Measurements from ENCODE around the gene CD99L2.

DNA sequence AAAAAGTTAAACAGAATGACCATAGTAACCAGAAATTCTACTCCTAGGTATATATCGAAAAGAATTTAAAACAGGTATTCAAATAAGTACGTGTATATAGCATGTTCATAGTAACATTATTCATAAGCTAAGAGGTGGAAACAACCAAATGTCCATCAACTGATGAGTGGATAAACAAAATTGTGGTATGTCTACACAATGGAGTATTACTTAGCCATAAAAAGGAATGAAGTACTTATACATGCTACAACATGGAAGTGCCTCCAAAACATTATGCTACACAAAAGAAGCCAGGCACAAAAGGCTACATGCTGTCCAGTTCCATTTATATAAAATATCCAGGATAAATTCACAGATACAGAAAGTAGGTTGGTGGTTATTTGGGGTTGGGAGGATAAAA is 76.5 kb downstream of the CD99L2 start:
- TF ChIP-seq, protein P1, sequence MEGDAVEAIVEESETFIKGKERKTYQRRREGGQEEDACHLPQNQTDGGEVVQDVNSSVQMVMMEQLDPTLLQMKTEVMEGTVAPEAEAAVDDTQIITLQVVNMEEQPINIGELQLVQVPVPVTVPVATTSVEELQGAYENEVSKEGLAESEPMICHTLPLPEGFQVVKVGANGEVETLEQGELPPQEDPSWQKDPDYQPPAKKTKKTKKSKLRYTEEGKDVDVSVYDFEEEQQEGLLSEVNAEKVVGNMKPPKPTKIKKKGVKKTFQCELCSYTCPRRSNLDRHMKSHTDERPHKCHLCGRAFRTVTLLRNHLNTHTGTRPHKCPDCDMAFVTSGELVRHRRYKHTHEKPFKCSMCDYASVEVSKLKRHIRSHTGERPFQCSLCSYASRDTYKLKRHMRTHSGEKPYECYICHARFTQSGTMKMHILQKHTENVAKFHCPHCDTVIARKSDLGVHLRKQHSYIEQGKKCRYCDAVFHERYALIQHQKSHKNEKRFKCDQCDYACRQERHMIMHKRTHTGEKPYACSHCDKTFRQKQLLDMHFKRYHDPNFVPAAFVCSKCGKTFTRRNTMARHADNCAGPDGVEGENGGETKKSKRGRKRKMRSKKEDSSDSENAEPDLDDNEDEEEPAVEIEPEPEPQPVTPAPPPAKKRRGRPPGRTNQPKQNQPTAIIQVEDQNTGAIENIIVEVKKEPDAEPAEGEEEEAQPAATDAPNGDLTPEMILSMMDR (IDR thresholded peaks at IDR 0.05), result no peak
- no peak for TF ChIP-seq POLR2A (IDR thresholded peaks at IDR 0.05)
